ENCODE results near the gene FBXL20.

Gene FBXL20

GRCh38 chr17:39243155-39243554 lies 158.3 kb downstream of the FBXL20 start:
- no peak for TF ChIP-seq CTCF (IDR thresholded peaks at IDR 0.05; ENCODE audit: low read depth, low read length)

GRCh38 chr17:39240631-39241030 lies 160.8 kb downstream of the FBXL20 start:
- H3K4me3 ChIP-seq (replicated peaks in 1 of 2; ENCODE audit: low read depth in 2 of 2, low read length in 2 of 2), result no peak overlapping the region
- no peak for DNase-seq (ENCODE audit: low read depth in 2 of 2)
- no peak for TF ChIP-seq CTCF (IDR thresholded peaks at IDR 0.05; ENCODE audit: low read depth, low read length)

More at GRCh38 chr17:39243155-39243554, 158.3 kb downstream of the FBXL20 start:
- DNase-seq (ENCODE audit: low read depth in 2 of 2), result no peak
- H3K4me3 ChIP-seq (replicated peaks in 1 of 2; ENCODE audit: low read depth in 2 of 2, low read length in 2 of 2), result no peak overlapping the region

- no peak overlapping the region for H3K4me3 ChIP-seq (replicated peaks in 1 of 2; ENCODE audit: low read depth in 2 of 2, low read length in 2 of 2)
- DNase-seq (ENCODE audit: low read depth in 2 of 2), result no peak
- TF ChIP-seq CTCF (IDR thresholded peaks at IDR 0.05; ENCODE audit: low read depth, low read length), result peak; percentile 66
These were observed 161.6 kb downstream of the FBXL20 start for GRCh38 chr17:39239640-39240314.

- no peak for TF ChIP-seq CTCF (IDR thresholded peaks at IDR 0.05; ENCODE audit: low read depth, low read length)
- no peak overlapping the region for H3K4me3 ChIP-seq (replicated peaks in 1 of 2; ENCODE audit: low read depth in 2 of 2, low read length in 2 of 2)
These were observed 163.0 kb downstream of the FBXL20 start for GRCh38 chr17:39238311-39238972.

GRCh38 chr17:39237586-39237985 lies 163.8 kb downstream of the FBXL20 start:
- no peak for DNase-seq (ENCODE audit: low read depth in 2 of 2)
- no peak for TF ChIP-seq CTCF (IDR thresholded peaks at IDR 0.05; ENCODE audit: low read depth, low read length)

More at GRCh38 chr17:39238311-39238972, 163.0 kb downstream of the FBXL20 start:
- DNase-seq (ENCODE audit: low read depth in 2 of 2), result peak; percentile 30 to 39

GRCh38 chr17:39236981-39237441 lies 164.4 kb downstream of the FBXL20 start:
- DNase-seq (ENCODE audit: low read depth in 2 of 2), result no peak
- TF ChIP-seq CTCF (IDR thresholded peaks at IDR 0.05; ENCODE audit: low read depth, low read length), result no peak
- H3K4me3 ChIP-seq (replicated peaks in 1 of 2; ENCODE audit: low read depth in 2 of 2, low read length in 2 of 2), result no peak overlapping the region

More at GRCh38 chr17:39237586-39237985, 163.8 kb downstream of the FBXL20 start:
- H3K4me3 ChIP-seq (replicated peaks in 1 of 2; ENCODE audit: low read depth in 2 of 2, low read length in 2 of 2), result no peak overlapping the region

Measured in cardiac fibroblast (primary cell).